ENCODE data around the gene DOK3. TPM values are rescaled to one million over a fixed set of nuclear protein-coding genes. Genes with fewer than 3 reads are reported as not detected.
A peak's percentile ranks its signal among the peaks of the same experiment; 100 is the strongest.

Gene DOK3
- total RNA-seq, 6 donors from 2014 or later: 17.4 to 113 (median 75.9) TPM

DNA sequence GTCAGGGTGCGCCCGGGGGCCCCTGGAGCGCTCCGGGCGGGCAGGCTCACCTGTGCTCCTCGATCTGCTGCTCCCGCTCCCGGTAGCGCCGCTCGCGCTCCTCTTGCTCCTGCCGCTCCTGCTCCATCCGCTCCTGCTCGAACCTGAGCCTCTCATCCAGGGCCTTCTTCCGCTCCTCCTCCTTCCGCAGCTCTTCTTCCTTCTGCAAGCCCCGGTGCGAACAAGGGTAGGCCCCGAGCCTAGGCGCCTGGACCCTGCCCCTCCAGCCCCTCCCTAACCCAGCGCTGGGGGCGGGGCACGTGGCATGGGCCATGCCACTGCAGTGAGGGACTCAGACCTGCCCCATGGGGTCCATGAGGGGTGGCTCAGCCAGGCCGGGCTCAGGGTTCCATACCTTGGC lies 42.8 kb downstream of the DOK3 start:
- peak in 1 of 2 donors; percentile 79 for DNase-seq

GRCh38 chr5:177465044-177465443 lies 44.6 kb downstream of the DOK3 start:
- Histone ChIP-seq H3K27me3 (no peaks in the 10 kb centered on the region), H3K4me1 (peaks cover 6 to 17% (median 9%) of the 10 kb centered on the region in 4 donors), H3K36me3 (peaks cover 0 to 27% (median 15%) of the 10 kb centered on the region in 4 donors), H3K9me3 (no peaks in the 10 kb centered on the region), H3K4me3 (no peak overlapping the region), H3K27ac (no peak overlapping the region)
- ATAC-seq (ENCODE audit: low FRiP score in 2 of 2): no peak
- WGBS, 2 donors: 93 to 97% methylated on average over 11 of the region's 11 CpGs
- DNase-seq: no peak
- TF ChIP-seq POLR2AphosphoS5 (IDR thresholded peaks at IDR 0.05) (no peak), POLR2A (IDR thresholded peaks at IDR 0.05) (no peak), EP300 (IDR thresholded peaks at IDR 0.05) (no peak)
- TF ChIP-seq, protein P1, sequence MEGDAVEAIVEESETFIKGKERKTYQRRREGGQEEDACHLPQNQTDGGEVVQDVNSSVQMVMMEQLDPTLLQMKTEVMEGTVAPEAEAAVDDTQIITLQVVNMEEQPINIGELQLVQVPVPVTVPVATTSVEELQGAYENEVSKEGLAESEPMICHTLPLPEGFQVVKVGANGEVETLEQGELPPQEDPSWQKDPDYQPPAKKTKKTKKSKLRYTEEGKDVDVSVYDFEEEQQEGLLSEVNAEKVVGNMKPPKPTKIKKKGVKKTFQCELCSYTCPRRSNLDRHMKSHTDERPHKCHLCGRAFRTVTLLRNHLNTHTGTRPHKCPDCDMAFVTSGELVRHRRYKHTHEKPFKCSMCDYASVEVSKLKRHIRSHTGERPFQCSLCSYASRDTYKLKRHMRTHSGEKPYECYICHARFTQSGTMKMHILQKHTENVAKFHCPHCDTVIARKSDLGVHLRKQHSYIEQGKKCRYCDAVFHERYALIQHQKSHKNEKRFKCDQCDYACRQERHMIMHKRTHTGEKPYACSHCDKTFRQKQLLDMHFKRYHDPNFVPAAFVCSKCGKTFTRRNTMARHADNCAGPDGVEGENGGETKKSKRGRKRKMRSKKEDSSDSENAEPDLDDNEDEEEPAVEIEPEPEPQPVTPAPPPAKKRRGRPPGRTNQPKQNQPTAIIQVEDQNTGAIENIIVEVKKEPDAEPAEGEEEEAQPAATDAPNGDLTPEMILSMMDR (IDR thresholded peaks at IDR 0.05): no peak

More for the DNA sequence above, 42.8 kb downstream of the DOK3 start:
- no peak overlapping the region for H3K27ac ChIP-seq
- H3K36me3 ChIP-seq: peaks cover 0 to 24% (median 14%) of the 10 kb centered on the region in 4 donors
- no peak for ATAC-seq (ENCODE audit: low FRiP score in 2 of 2)
- no peaks in the 10 kb centered on the region for H3K9me3 ChIP-seq
- no peak overlapping the region for H3K4me3 ChIP-seq
- H3K27me3 ChIP-seq: no peaks in the 10 kb centered on the region
- TF ChIP-seq EP300 (IDR thresholded peaks at IDR 0.05) (no peak), POLR2A (IDR thresholded peaks at IDR 0.05) (no peak)
- WGBS, 2 donors: 85 to 97% methylated on average over 25 of the region's 25 CpGs
- H3K4me1 ChIP-seq: peaks cover 8 to 21% (median 12%) of the 10 kb centered on the region in 4 donors

DNA sequence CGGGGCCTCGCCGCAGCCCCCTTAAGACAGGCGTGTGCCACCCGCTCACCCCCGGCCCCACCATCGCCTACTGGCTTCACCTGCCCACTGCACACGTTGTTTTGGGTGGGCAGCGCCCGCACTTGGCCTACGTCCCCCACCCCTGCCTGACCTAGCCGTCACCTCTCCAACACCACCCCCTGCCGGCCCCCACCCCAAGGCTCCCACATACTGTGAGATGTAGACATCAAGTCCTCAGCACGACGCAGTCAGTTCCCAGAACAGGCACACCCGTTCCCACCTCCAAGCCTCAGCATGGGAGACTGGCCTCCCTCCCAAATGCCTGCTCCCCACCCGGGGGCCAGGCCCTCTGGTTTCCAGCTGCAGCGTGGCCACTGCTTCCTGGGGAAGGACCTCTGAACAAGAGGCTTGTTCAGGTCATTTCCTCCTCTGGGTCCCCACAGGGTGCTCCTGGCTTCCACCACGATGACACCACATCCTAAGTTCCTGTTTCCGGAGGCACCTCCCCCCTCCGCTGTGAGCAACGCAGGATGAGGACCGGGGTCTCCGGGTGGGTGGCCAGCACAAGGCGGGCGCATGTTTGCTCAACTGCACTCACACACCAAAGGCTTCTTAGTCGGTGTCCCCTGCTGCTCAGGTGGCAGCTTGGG lies 47.5 kb downstream of the DOK3 start:
- ATAC-seq (ENCODE audit: low FRiP score in 2 of 2): peak in 1 of 2 donors; percentile 28
- peak; percentile 68 to 74 for DNase-seq
- 40 to 51% methylated on average over 7 to 24 of the region's 27 CpGs for WGBS, 2 donors
- H3K27ac ChIP-seq: peak overlapping the region; percentile 35 to 76 (median 62)
- no peaks in the 10 kb centered on the region for H3K27me3 ChIP-seq
- peaks cover 0 to 44% (median 20%) of the 10 kb centered on the region in 4 donors for H3K36me3 ChIP-seq
- H3K4me3 ChIP-seq: no peak overlapping the region
- peaks cover 6 to 23% (median 9%) of the 10 kb centered on the region in 4 donors for H3K4me1 ChIP-seq
- H3K9me3 ChIP-seq: no peaks in the 10 kb centered on the region
- peak; percentile 15 to 72 for TF ChIP-seq POLR2AphosphoS5 (IDR thresholded peaks at IDR 0.05)
- TF ChIP-seq, protein P1 (IDR thresholded peaks at IDR 0.05): no peak

DNA sequence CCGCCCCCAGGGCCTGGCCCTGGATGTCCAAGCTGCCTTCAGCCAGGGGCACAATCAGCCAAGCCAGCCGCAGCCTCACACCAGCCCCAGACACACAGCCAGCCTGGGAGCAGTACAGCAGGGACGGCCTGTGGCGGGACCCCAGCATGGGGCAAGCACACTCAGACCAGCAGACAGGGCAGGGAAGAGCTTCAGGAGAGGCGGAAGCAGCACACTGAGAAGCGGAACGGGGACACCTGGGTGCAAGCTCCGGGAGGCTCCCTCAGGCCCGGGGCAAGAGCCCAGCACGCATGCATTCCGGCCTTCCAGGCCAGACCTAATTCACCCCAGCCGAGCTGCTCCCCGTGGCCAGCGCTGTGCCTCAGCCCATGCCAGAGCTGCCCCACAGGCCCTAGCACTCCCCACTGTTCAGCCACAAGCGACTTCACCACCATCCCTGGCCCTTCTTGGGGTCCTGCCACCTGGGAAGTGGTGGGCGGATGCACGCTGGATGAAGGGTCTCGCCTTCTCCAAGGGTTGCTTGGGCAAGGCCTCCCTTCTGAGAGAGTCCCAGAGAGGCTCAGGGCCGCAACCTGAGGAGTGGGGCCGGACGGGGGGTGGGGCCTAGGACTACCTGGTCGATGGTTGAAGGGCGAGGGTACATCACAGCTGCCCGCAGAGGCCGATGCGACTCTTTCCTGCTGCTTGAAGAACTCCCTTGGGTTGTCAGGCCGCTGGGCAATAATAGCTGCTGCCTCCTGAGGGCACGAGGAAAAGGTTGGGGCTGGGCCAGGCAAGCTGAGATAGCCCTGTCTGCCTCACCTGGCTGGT lies 49.6 kb downstream of the DOK3 start:
- Histone ChIP-seq H3K4me3 (no peak overlapping the region), H3K9me3 (no peaks in the 10 kb centered on the region), H3K27me3 (no peaks in the 10 kb centered on the region), H3K4me1 (peaks cover 18 to 43% (median 25%) of the 10 kb centered on the region in 4 donors), H3K36me3 (peaks cover 0 to 27% (median 12%) of the 10 kb centered on the region in 4 donors), H3K27ac (no peak overlapping the region)
- 89 to 91% methylated on average over 4 to 28 of the region's 28 CpGs for WGBS, 2 donors
- ATAC-seq (ENCODE audit: low FRiP score in 2 of 2): no peak
- TF ChIP-seq, protein P1 (IDR thresholded peaks at IDR 0.05): no peak
- TF ChIP-seq POLR2A (IDR thresholded peaks at IDR 0.05): no peak
- TF ChIP-seq EP300 (IDR thresholded peaks at IDR 0.05): no peak
- no peak for TF ChIP-seq POLR2AphosphoS5 (IDR thresholded peaks at IDR 0.05)
- peak in 1 of 2 donors; percentile 74 for DNase-seq

DNA sequence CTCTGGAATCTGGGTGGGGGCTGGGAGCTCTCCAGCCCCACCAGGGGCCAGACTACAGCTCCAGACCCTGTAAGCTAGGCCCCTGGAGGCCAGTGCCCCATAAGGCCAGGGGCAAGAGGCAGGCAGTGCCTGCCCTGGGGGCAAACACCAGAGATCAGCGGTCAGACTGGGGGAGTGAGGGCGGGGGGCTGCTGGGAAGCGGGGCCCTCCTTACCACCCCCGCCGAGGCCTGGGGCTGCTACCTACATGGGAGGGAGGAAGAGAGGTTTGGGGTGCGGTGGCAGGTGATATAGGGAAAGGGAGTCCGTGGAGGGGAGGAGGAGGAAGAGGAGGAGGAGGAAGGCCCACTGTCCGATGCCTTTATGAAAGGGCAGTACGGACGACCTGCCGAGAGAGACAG lies 50.3 kb downstream of the DOK3 start:
- WGBS, 2 donors: 81 to 83% methylated on average over 11 of the region's 11 CpGs
- H3K27ac ChIP-seq: no peak overlapping the region
- TF ChIP-seq EP300 (IDR thresholded peaks at IDR 0.05) (no peak), POLR2A (IDR thresholded peaks at IDR 0.05) (no peak), POLR2AphosphoS5 (IDR thresholded peaks at IDR 0.05) (no peak)
- TF ChIP-seq, protein P1 (IDR thresholded peaks at IDR 0.05): no peak
- ATAC-seq (ENCODE audit: low FRiP score in 2 of 2): no peak
- peaks cover 21 to 49% (median 28%) of the 10 kb centered on the region in 4 donors for H3K4me1 ChIP-seq
- H3K9me3 ChIP-seq: no peaks in the 10 kb centered on the region
- no peak overlapping the region for H3K4me3 ChIP-seq
- no peaks in the 10 kb centered on the region for H3K27me3 ChIP-seq
- no peak for DNase-seq
- peaks cover 0 to 26% (median 12%) of the 10 kb centered on the region in 4 donors for H3K36me3 ChIP-seq

Data from upper lobe of left lung (tissue), 6 donors.